HepG2 (cell line): ENCODE results near the gene PLEKHA6. TPM values are rescaled to one million over a fixed set of nuclear protein-coding genes. Genes with fewer than 3 reads are reported as not detected.

Experiments used
- EP300 ChIP-seq, 3 experiments: sonication (generic) in 1 of 3; formaldehyde crosslinking in 1 of 3; IDR thresholded peaks; 2 replicates each; pipeline versions ENCODE4 v1.5.1 to v1.6.1; 2011 to 2020; ENCODE audit warnings: low read depth in 2 of 3, low read length in 2 of 3, borderline replicate concordance in 1 of 3, improper control_type of control experiment in 1 of 3, mild to moderate bottlenecking in 1 of 3, missing genetic modification reagents in 1 of 3, moderate library complexity in 1 of 3
- HDAC6 ChIP-seq: fragments of 200-600 bp; sonication (generic); IDR thresholded peaks from 2 replicates; pipeline ENCODE4 v1.7.0; 2017; ENCODE audit warnings: mild to moderate bottlenecking, antibody characterized with exemption, low read length, low read depth
- HNF4A ChIP-seq: sonication (generic); formaldehyde crosslinking; IDR thresholded peaks from 2 replicates; pipeline ENCODE4 v1.4.0; 2020; ENCODE audit warnings: missing genetic modification reagents
- HOXA3 ChIP-seq: sonication (generic); formaldehyde crosslinking; IDR thresholded peaks from 2 replicates; pipeline ENCODE4 v1.5.0; 2020; ENCODE audit warnings: missing genetic modification reagents
- IRX3 ChIP-seq: sonication (generic); formaldehyde crosslinking; IDR thresholded peaks from 2 replicates; pipeline ENCODE4 v1.8.1; 2023; ENCODE audit warnings: mild to moderate bottlenecking, low read depth, missing genetic modification reagents, borderline replicate concordance
- JARID2 ChIP-seq: sonication (generic); formaldehyde crosslinking; IDR thresholded peaks from 2 replicates; pipeline ENCODE4 v1.8.1; 2023; ENCODE audit warnings: missing genetic modification reagents, inconsistent platforms; ENCODE audit not compliant: insufficient replicate concordance
- MTF2 ChIP-seq: sonication (generic); formaldehyde crosslinking; IDR thresholded peaks from 2 replicates; pipeline ENCODE4 v1.5.0; 2020; ENCODE audit warnings: missing genetic modification reagents, borderline replicate concordance
- NKX3-1 ChIP-seq: sonication (generic); formaldehyde crosslinking; IDR thresholded peaks from 2 replicates; pipeline ENCODE4 v1.5.0; 2020; ENCODE audit warnings: missing genetic modification reagents
- POLR2A ChIP-seq, 2 experiments: IDR thresholded peaks; 2 replicates each; pipeline ENCODE4 v1.6.1; 2011; ENCODE audit warnings: low read depth in 2 of 2, low read length in 2 of 2, mild to moderate bottlenecking in 1 of 2, moderate library complexity in 1 of 2; ENCODE audit not compliant: insufficient read depth in 1 of 2
- SP2 ChIP-seq: sonication (generic); formaldehyde crosslinking; IDR thresholded peaks from 2 replicates; pipeline ENCODE4 v1.5.1; 2020; ENCODE audit warnings: mild to moderate bottlenecking, missing genetic modification reagents
- SSRP1 ChIP-seq: IDR thresholded peaks from 2 replicates; pipeline ENCODE4 v1.6.1; 2016; ENCODE audit warnings: control low read depth
- TFDP2 ChIP-seq: sonication (generic); formaldehyde crosslinking; IDR thresholded peaks from 2 replicates; pipeline ENCODE4 v1.4.0; 2020; ENCODE audit warnings: missing genetic modification reagents
- TSC22D2 ChIP-seq: sonication (generic); formaldehyde crosslinking; IDR thresholded peaks from 2 replicates; pipeline ENCODE4 v1.5.1; 2020; ENCODE audit warnings: missing genetic modification reagents, mild to moderate bottlenecking, borderline replicate concordance
- YEATS4 ChIP-seq: sonication (generic); formaldehyde crosslinking; IDR thresholded peaks from 2 replicates; pipeline ENCODE4 v1.4.0; 2020; ENCODE audit warnings: missing genetic modification reagents, borderline replicate concordance
- ZFP36 ChIP-seq: fragments of 150-350 bp; IDR thresholded peaks from 2 replicates; pipeline ENCODE4 v1.6.1; 2018; ENCODE audit warnings: borderline replicate concordance, low read length, low read depth; ENCODE audit not compliant: partially characterized antibody
- ZFP37 ChIP-seq: sonication (generic); formaldehyde crosslinking; IDR thresholded peaks from 2 replicates; pipeline ENCODE4 v1.4.0; 2020; ENCODE audit warnings: missing genetic modification reagents, borderline replicate concordance
- ZFP41 ChIP-seq: sonication (generic); formaldehyde crosslinking; IDR thresholded peaks from 2 replicates; pipeline ENCODE4 v1.4.0; 2020; ENCODE audit warnings: mild to moderate bottlenecking, missing genetic modification reagents, borderline replicate concordance
- ZFX ChIP-seq: sonication (generic); formaldehyde crosslinking; IDR thresholded peaks from 2 replicates; pipeline ENCODE4 v1.4.0; 2020; ENCODE audit warnings: mild to moderate bottlenecking, low read depth, missing genetic modification reagents, moderate library complexity
- ZIK1 ChIP-seq: sonication (generic); formaldehyde crosslinking; IDR thresholded peaks from 2 replicates; pipeline ENCODE4 v1.5.0; 2020; ENCODE audit warnings: mild to moderate bottlenecking, low read depth, missing genetic modification reagents, borderline replicate concordance
- ZMAT3 ChIP-seq: sonication (generic); formaldehyde crosslinking; conservative IDR thresholded peaks from 2 replicates; pipeline ENCODE4 v1.7.0; 2021; ENCODE audit warnings: missing genetic modification reagents
- ZNF343 ChIP-seq: sonication (generic); formaldehyde crosslinking; IDR thresholded peaks from 2 replicates; pipeline ENCODE4 v1.4.0; 2020; ENCODE audit warnings: mild to moderate bottlenecking, missing genetic modification reagents
- ZNF501 ChIP-seq: sonication (generic); formaldehyde crosslinking; IDR thresholded peaks from 2 replicates; pipeline ENCODE4 v1.5.1; 2020; ENCODE audit warnings: mild to moderate bottlenecking, moderate library complexity, missing genetic modification reagents
- ZNF510 ChIP-seq: sonication (generic); formaldehyde crosslinking; IDR thresholded peaks from 2 replicates; pipeline ENCODE4 v1.4.0; 2020; ENCODE audit warnings: low read depth, mild to moderate bottlenecking, missing genetic modification reagents
- polyA plus RNA-seq, 8 experiments: library from polyadenylated mRNA; depleted of rRNA in 3 of 8; stranded (reverse) in 7 of 8; unstranded in 1 of 8; fragments of >200 nt; fragmentation: Illumina TruSeq in 4 of 8; extraction: Trizol in 4 of 8; gene quantifications; 2 replicates each; pipeline versions ENCODE4 v1.2.1 to v1.2.3, GENCODE V29; 2011 to 2016; ENCODE audit warnings: low read depth in 4 of 8, missing spikeins in 1 of 8, mixed read lengths in 1 of 8; ENCODE audit not compliant: insufficient read depth in 1 of 8
- total RNA-seq, 5 experiments: library from RNA; depleted of rRNA; stranded (reverse); fragments of >200 nt; fragmentation: Illumina TruSeq; extraction: Trizol; gene quantifications; 2 replicates each; pipeline ENCODE4 v1.2.3, GENCODE V29; 2016; ENCODE audit warnings: low read depth in 1 of 5
- TF ChIP-seq, protein P1 (sequence below): sonication (generic); formaldehyde crosslinking; IDR thresholded peaks from 2 replicates; pipeline ENCODE4 v1.4.0; 2020; ENCODE audit warnings: missing genetic modification reagents, borderline replicate concordance

Gene PLEKHA6
- total and polyA plus RNA-seq, 2 of the 13 experiments (the other 11 are each of a cell fraction or from before 2014, with no cell fraction given), result 5.3 to 11.4 TPM

GRCh38 chr1:204376919-204377799, 17.4 kb upstream of the PLEKHA6 start (continued):
- TF ChIP-seq ZFP41 (peak; percentile 57; the same call in 1 of the 2 replicates), ZNF501 (no peak; the same call in 1 of the 2 replicates), HNF4A (CRISPR knock-in tag) (peak; percentile 84), YEATS4 (CRISPR knock-in tag) (peak; percentile 3; the same call in 1 of the 2 replicates), IRX3 (no peak), NKX3-1 (CRISPR knock-in tag) (no peak), JARID2 (no peak), ZIK1 (0 out of 2 replicates have a peak, but pooled peaks have one; percentile 15), MTF2 (CRISPR knock-in tag) (no peak), ZNF343 (CRISPR knock-in tag) (no peak), ZFX (CRISPR knock-in tag) (peak; percentile 14), SSRP1 (no peak), ZMAT3 (CRISPR knock-in tag) (no peak), ZFP36 (no peak), HOXA3 (CRISPR knock-in tag) (no peak), SP2 (CRISPR knock-in tag) (no peak), TFDP2 (CRISPR knock-in tag) (peak; percentile 90), POLR2A (IDR thresholded peaks at IDR 0.05; ENCODE audit: insufficient read depth in 1 of 2, low read depth in 2 of 2, low read length in 2 of 2) (no peak), TSC22D2 (CRISPR knock-in tag) (0 out of 2 replicates have a peak, but pooled peaks have one; percentile 6), EP300 (IDR thresholded peaks at IDR 0.05; ENCODE audit: low read depth in 2 of 2, low read length in 2 of 2) (no peak), EP300 (CRISPR knock-in tag; IDR thresholded peaks at IDR 0.05; ENCODE audit: borderline replicate concordance) (no peak), ZFP37 (CRISPR knock-in tag) (no peak), HDAC6 (no peak), ZNF510 (CRISPR knock-in tag) (0 out of 2 replicates have a peak, but pooled peaks have one; percentile 32)
- TF ChIP-seq, protein P1, sequence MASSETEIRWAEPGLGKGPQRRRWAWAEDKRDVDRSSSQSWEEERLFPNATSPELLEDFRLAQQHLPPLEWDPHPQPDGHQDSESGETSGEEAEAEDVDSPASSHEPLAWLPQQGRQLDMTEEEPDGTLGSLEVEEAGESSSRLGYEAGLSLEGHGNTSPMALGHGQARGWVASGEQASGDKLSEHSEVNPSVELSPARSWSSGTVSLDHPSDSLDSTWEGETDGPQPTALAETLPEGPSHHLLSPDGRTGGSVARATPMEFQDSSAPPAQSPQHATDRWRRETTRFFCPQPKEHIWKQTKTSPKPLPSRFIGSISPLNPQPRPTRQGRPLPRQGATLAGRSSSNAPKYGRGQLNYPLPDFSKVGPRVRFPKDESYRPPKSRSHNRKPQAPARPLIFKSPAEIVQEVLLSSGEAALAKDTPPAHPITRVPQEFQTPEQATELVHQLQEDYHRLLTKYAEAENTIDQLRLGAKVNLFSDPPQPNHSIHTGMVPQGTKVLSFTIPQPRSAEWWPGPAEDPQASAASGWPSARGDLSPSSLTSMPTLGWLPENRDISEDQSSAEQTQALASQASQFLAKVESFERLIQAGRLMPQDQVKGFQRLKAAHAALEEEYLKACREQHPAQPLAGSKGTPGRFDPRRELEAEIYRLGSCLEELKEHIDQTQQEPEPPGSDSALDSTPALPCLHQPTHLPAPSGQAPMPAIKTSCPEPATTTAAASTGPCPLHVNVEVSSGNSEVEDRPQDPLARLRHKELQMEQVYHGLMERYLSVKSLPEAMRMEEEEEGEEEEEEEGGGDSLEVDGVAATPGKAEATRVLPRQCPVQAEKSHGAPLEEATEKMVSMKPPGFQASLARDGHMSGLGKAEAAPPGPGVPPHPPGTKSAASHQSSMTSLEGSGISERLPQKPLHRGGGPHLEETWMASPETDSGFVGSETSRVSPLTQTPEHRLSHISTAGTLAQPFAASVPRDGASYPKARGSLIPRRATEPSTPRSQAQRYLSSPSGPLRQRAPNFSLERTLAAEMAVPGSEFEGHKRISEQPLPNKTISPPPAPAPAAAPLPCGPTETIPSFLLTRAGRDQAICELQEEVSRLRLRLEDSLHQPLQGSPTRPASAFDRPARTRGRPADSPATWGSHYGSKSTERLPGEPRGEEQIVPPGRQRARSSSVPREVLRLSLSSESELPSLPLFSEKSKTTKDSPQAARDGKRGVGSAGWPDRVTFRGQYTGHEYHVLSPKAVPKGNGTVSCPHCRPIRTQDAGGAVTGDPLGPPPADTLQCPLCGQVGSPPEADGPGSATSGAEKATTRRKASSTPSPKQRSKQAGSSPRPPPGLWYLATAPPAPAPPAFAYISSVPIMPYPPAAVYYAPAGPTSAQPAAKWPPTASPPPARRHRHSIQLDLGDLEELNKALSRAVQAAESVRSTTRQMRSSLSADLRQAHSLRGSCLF (CRISPR knock-in tag), result no peak
